ENCODE measurements around the gene USP20.
A peak's percentile ranks its signal among the peaks of the same experiment; 100 is the strongest.

DNA sequence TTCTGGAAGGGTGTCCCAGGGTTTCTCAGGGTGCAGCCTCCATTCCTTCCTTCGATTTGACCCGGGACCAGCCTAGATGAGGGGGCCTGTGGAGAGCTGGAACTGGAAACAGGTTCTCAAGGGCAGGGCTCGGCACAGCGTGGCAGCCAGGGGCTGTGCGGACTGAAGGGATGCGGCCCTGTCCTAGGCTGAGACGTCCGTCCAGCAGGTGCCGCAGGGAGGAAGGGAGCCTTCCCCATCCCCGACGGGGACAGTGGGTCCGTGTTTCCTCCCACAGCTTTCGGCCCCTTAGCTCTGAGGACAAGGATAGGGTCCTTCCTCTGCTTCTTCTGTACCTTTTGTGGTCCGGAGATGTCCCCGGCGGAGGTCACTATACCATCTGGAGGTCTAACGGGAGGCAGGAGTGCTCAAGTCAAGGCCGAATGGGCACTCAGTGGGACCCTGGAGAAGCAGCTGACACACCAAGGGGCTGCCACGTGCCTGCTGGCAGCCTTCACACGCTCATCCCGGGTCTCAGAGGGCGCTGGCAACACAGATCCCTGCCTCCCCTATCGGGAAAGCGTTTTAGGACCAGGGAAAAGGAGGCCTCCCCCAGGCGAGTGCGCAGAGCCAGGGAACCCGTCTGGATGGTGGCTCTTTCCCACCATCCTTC lies 49.9 kb downstream of the USP20 start:
- TF ChIP-seq CTCF (IDR thresholded peaks at IDR 0.05), result peak in 4 of 6 experiments; percentile 16 to 64 (median 44)
- peak in 1 of 2 donors; percentile 24 for TF ChIP-seq POLR2A (IDR thresholded peaks at IDR 0.05)
